ENCODE results near the gene PDZD2.
"Not testable (repeated sequence)": the region's sequence is repeated elsewhere in the genome, so short reads cannot be mapped to it uniquely, and the experiment has no call there.

The PDZD2 gene

GRCh38 chr5:32020946-32021345 is 382.0 kb downstream of the PDZD2 start:
- no peak for DNase-seq

- no peak for DNase-seq
Measured at GRCh38 chr5:32021771-32022170, 382.8 kb downstream of the PDZD2 start.

- no peak for DNase-seq
Measured at GRCh38 chr5:32022638-32023037, 383.7 kb downstream of the PDZD2 start.

- DNase-seq, result no peak
Measured at GRCh38 chr5:32023816-32024215, 384.9 kb downstream of the PDZD2 start.

GRCh38 chr5:32024751-32025150 is 385.8 kb downstream of the PDZD2 start:
- DNase-seq, result no peak

GRCh38 chr5:32027093-32027716 is 388.3 kb downstream of the PDZD2 start:
- no peak for DNase-seq

- no peak for DNase-seq
Measured at GRCh38 chr5:32027717-32028458, 389.0 kb downstream of the PDZD2 start.

- no peak for DNase-seq
Measured at GRCh38 chr5:32029261-32029660, 390.3 kb downstream of the PDZD2 start.

GRCh38 chr5:32029781-32030180 is 390.9 kb downstream of the PDZD2 start:
- DNase-seq, result no peak

GRCh38 chr5:32030222-32030621 is 391.3 kb downstream of the PDZD2 start:
- DNase-seq, result no peak

GRCh38 chr5:32030686-32031085 is 391.8 kb downstream of the PDZD2 start:
- DNase-seq, result no peak

GRCh38 chr5:32031089-32031488 is 392.2 kb downstream of the PDZD2 start:
- no peak for DNase-seq

GRCh38 chr5:32038523-32038922 is 399.6 kb downstream of the PDZD2 start:
- DNase-seq, result no peak

- DNase-seq, result not testable (repeated sequence)
Measured at GRCh38 chr5:32039133-32039532, 400.2 kb downstream of the PDZD2 start.

GRCh38 chr5:32039601-32040000 is 400.7 kb downstream of the PDZD2 start:
- DNase-seq, result not testable (repeated sequence)

- not testable (repeated sequence) for DNase-seq
Measured at GRCh38 chr5:32040181-32040695, 401.3 kb downstream of the PDZD2 start.

- DNase-seq, result no peak
Measured at GRCh38 chr5:32042551-32042961, 403.6 kb downstream of the PDZD2 start.

- no peak for DNase-seq
Measured at GRCh38 chr5:32043105-32043504, 404.2 kb downstream of the PDZD2 start.

GRCh38 chr5:32044434-32044833 is 405.5 kb downstream of the PDZD2 start:
- DNase-seq, result no peak

GRCh38 chr5:32044939-32045338 is 406.0 kb downstream of the PDZD2 start:
- no peak for DNase-seq

- no peak for DNase-seq
Measured at GRCh38 chr5:32047056-32047455, 408.1 kb downstream of the PDZD2 start.

- no peak for DNase-seq
Measured at GRCh38 chr5:32051796-32052195, 412.9 kb downstream of the PDZD2 start.

- no peak for DNase-seq
Measured at GRCh38 chr5:32055891-32056866, 417.2 kb downstream of the PDZD2 start.
